ENCODE results near the gene WDR35.

The WDR35 gene

GRCh38 chr2:19949071-19949470 lies 40.8 kb downstream of the WDR35 start:
- no peak overlapping the region for H2AFZ ChIP-seq (ENCODE audit: low read depth)
- no peak overlapping the region for H3K4me3 ChIP-seq (IDR thresholded peaks at IDR 0.05; ENCODE audit: insufficient read depth, low read depth, low read length)
- H4K20me1 ChIP-seq (ENCODE audit: insufficient read depth), result no peaks in the 10 kb centered on the region
- H3K27me3 ChIP-seq (ENCODE audit: insufficient read depth, low read depth), result no peaks in the 10 kb centered on the region
- no peak overlapping the region for H3K4me2 ChIP-seq
- no peak overlapping the region for H3K27ac ChIP-seq
- no peak overlapping the region for H3K9ac ChIP-seq
- TF ChIP-seq, protein P1, sequence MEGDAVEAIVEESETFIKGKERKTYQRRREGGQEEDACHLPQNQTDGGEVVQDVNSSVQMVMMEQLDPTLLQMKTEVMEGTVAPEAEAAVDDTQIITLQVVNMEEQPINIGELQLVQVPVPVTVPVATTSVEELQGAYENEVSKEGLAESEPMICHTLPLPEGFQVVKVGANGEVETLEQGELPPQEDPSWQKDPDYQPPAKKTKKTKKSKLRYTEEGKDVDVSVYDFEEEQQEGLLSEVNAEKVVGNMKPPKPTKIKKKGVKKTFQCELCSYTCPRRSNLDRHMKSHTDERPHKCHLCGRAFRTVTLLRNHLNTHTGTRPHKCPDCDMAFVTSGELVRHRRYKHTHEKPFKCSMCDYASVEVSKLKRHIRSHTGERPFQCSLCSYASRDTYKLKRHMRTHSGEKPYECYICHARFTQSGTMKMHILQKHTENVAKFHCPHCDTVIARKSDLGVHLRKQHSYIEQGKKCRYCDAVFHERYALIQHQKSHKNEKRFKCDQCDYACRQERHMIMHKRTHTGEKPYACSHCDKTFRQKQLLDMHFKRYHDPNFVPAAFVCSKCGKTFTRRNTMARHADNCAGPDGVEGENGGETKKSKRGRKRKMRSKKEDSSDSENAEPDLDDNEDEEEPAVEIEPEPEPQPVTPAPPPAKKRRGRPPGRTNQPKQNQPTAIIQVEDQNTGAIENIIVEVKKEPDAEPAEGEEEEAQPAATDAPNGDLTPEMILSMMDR (conservative IDR thresholded peaks at IDR 0.05; ENCODE audit: low read depth, low read length), result no peak
- no peaks in the 10 kb centered on the region for H3K36me3 ChIP-seq (ENCODE audit: insufficient read depth)
- H3K79me2 ChIP-seq (ENCODE audit: insufficient read depth, low read depth), result no peaks in the 10 kb centered on the region
- H3K4me1 ChIP-seq (ENCODE audit: low read depth, poor library complexity, severe bottlenecking), result no peaks in the 10 kb centered on the region

GRCh38 chr2:19947184-19947940 lies 42.5 kb downstream of the WDR35 start:
- Histone ChIP-seq H2AFZ (ENCODE audit: low read depth) (no peak overlapping the region), H3K27ac (no peak overlapping the region), H3K79me2 (ENCODE audit: insufficient read depth, low read depth) (no peaks in the 10 kb centered on the region), H3K4me3 (IDR thresholded peaks at IDR 0.05; ENCODE audit: insufficient read depth, low read depth, low read length) (no peak overlapping the region), H3K36me3 (ENCODE audit: insufficient read depth) (no peaks in the 10 kb centered on the region), H3K27me3 (ENCODE audit: insufficient read depth, low read depth) (no peaks in the 10 kb centered on the region), H4K20me1 (ENCODE audit: insufficient read depth) (no peaks in the 10 kb centered on the region), H3K4me1 (ENCODE audit: low read depth, poor library complexity, severe bottlenecking) (no peaks in the 10 kb centered on the region), H3K9ac (no peak overlapping the region), H3K4me2 (no peak overlapping the region)
- TF ChIP-seq, protein P1 (conservative IDR thresholded peaks at IDR 0.05; ENCODE audit: low read depth, low read length), result no peak

DNA sequence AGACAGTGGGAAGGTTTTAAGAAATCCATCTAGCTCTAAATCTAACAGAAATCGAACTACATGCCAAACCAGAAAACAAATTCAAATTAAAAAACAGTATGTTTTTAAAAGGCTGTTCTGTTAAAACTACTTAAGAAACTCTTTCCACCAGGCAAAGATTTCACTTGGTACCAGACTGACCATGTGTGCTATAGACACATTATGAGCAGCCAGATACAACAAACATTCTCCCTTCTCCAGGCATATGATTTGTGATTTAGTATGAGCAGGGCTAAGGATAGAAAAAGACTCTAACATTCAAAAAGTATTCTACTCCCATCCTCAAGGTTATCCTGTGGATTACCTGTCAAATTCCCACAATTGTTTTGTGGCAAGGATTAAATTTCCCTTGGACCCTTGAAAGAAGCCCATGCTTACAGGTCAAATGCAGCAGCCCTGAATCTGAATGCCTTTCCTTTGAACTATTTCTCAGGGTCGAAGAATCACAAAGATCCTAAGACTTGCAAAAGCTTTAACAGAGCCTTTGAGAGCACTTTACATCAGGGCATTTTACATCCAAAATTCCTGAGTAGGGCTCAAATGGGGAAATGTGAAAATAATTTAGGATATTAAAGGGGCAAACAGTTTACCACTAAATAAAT lies 45.6 kb downstream of the WDR35 start:
- H3K4me1 ChIP-seq (ENCODE audit: low read depth, poor library complexity, severe bottlenecking), result no peaks in the 10 kb centered on the region
- H3K27ac ChIP-seq, result no peak overlapping the region
- H3K4me2 ChIP-seq, result no peak overlapping the region
- no peak overlapping the region for H3K9ac ChIP-seq
- H3K27me3 ChIP-seq (ENCODE audit: insufficient read depth, low read depth), result no peaks in the 10 kb centered on the region
- H3K4me3 ChIP-seq (IDR thresholded peaks at IDR 0.05; ENCODE audit: insufficient read depth, low read depth, low read length), result no peak overlapping the region
- no peak overlapping the region for H2AFZ ChIP-seq (ENCODE audit: low read depth)
- no peaks in the 10 kb centered on the region for H3K79me2 ChIP-seq (ENCODE audit: insufficient read depth, low read depth)
- no peaks in the 10 kb centered on the region for H3K36me3 ChIP-seq (ENCODE audit: insufficient read depth)
- TF ChIP-seq, protein P1 (conservative IDR thresholded peaks at IDR 0.05; ENCODE audit: low read depth, low read length), result no peak
- H4K20me1 ChIP-seq (ENCODE audit: insufficient read depth), result no peaks in the 10 kb centered on the region

- Histone ChIP-seq H3K4me2 (no peak overlapping the region), H3K9ac (no peak overlapping the region), H4K20me1 (ENCODE audit: insufficient read depth) (no peaks in the 10 kb centered on the region), H2AFZ (ENCODE audit: low read depth) (no peak overlapping the region), H3K27me3 (ENCODE audit: insufficient read depth, low read depth) (no peaks in the 10 kb centered on the region), H3K36me3 (ENCODE audit: insufficient read depth) (no peaks in the 10 kb centered on the region), H3K4me3 (IDR thresholded peaks at IDR 0.05; ENCODE audit: insufficient read depth, low read depth, low read length) (no peak overlapping the region), H3K27ac (no peak overlapping the region), H3K79me2 (ENCODE audit: insufficient read depth, low read depth) (no peaks in the 10 kb centered on the region), H3K4me1 (ENCODE audit: low read depth, poor library complexity, severe bottlenecking) (no peaks in the 10 kb centered on the region)
- TF ChIP-seq, protein P1 (conservative IDR thresholded peaks at IDR 0.05; ENCODE audit: low read depth, low read length), result no peak
These were observed 46.7 kb downstream of the WDR35 start for GRCh38 chr2:19943189-19943588.

Measured in KMS-11 (cell line).